Measurements from ENCODE around the gene GPR39.

- TF ChIP-seq EZH2 (optimal IDR thresholded peaks at IDR 0.05; ENCODE audit: low read depth, low read length) (no peak), CTCF (IDR thresholded peaks at IDR 0.05; ENCODE audit: low read length) (no peak), EZH2phosphoT487 (IDR thresholded peaks at IDR 0.05; ENCODE audit: low read length) (no peak)
These were observed 123.6 kb downstream of the GPR39 start for GRCh38 chr2:132540166-132540565.
